GM21515 (cell line): Measurements from ENCODE around the gene SEMA3A.

Experiments
- ATAC-seq: cut with Tn5 transposase; IDR thresholded peaks from one replicate; pipeline ENCODE4 v1.9.1; 2021; ENCODE audit not compliant: unreplicated experiment

Gene SEMA3A

GRCh38 chr7:84113286-84113685 is 81.3 kb downstream of the SEMA3A start:
- ATAC-seq: no peak

- ATAC-seq: no peak
These were observed 81.8 kb downstream of the SEMA3A start for GRCh38 chr7:84112771-84113170.

GRCh38 chr7:84111842-84112241 is 82.7 kb downstream of the SEMA3A start:
- ATAC-seq: no peak

GRCh38 chr7:84110400-84110799 is 84.2 kb downstream of the SEMA3A start:
- ATAC-seq: no peak

- ATAC-seq: no peak
These were observed 85.8 kb downstream of the SEMA3A start for GRCh38 chr7:84108787-84109186.

- ATAC-seq: no peak
These were observed 86.5 kb downstream of the SEMA3A start for GRCh38 chr7:84108119-84108518.

- no peak for ATAC-seq
These were observed 87.3 kb downstream of the SEMA3A start for GRCh38 chr7:84107259-84107658.

GRCh38 chr7:84106291-84106690 is 88.3 kb downstream of the SEMA3A start:
- no peak for ATAC-seq

GRCh38 chr7:84105586-84105985 is 89.0 kb downstream of the SEMA3A start:
- ATAC-seq: no peak

- ATAC-seq: no peak
These were observed 89.8 kb downstream of the SEMA3A start for GRCh38 chr7:84104826-84105225.

GRCh38 chr7:84102213-84102612 is 92.4 kb downstream of the SEMA3A start:
- ATAC-seq: no peak

GRCh38 chr7:84100866-84101265 is 93.7 kb downstream of the SEMA3A start:
- no peak for ATAC-seq

- ATAC-seq: no peak
These were observed 98.6 kb downstream of the SEMA3A start for GRCh38 chr7:84095971-84096370.

GRCh38 chr7:84092207-84092606 is 102.4 kb downstream of the SEMA3A start:
- ATAC-seq: no peak

- no peak for ATAC-seq
These were observed 103.3 kb downstream of the SEMA3A start for GRCh38 chr7:84091318-84091717.

- ATAC-seq: no peak
These were observed 105.8 kb downstream of the SEMA3A start for GRCh38 chr7:84088802-84089201.

GRCh38 chr7:84085998-84086397 is 108.6 kb downstream of the SEMA3A start:
- ATAC-seq: no peak

GRCh38 chr7:84085147-84085546 is 109.4 kb downstream of the SEMA3A start:
- no peak for ATAC-seq

- no peak for ATAC-seq
These were observed 110.7 kb downstream of the SEMA3A start for GRCh38 chr7:84083846-84084245.

GRCh38 chr7:84081973-84082522 is 112.5 kb downstream of the SEMA3A start:
- ATAC-seq: no peak

GRCh38 chr7:84077336-84077735 is 117.3 kb downstream of the SEMA3A start:
- no peak for ATAC-seq

- no peak for ATAC-seq
These were observed 118.4 kb downstream of the SEMA3A start for GRCh38 chr7:84076219-84076618.

- ATAC-seq: no peak
These were observed 121.3 kb downstream of the SEMA3A start for GRCh38 chr7:84073186-84073875.
